ENCODE measurements around the gene GPR160. TPM values are rescaled to one million over a fixed set of nuclear protein-coding genes. Genes with fewer than 3 reads are reported as not detected.

Gene GPR160
- total and polyA plus RNA-seq, 2 of the 13 experiments (the other 11 are each of a cell fraction or from before 2014, with no cell fraction given): 12.1 to 23.2 TPM

GRCh38 chr3:170003881-170004356 is 33.9 kb upstream of the GPR160 start (continued):
- no peak for TF ChIP-seq E2F1 (CRISPR knock-in tag; IDR thresholded peaks at IDR 0.05)
- 0 out of 2 replicates have a peak, but pooled peaks have one; percentile 43 for TF ChIP-seq SNAPC5 (CRISPR knock-in tag; IDR thresholded peaks at IDR 0.05; ENCODE audit: borderline replicate concordance)
- TF ChIP-seq TGIF2 (CRISPR knock-in tag; IDR thresholded peaks at IDR 0.05): no peak
- TF ChIP-seq MYPOP (CRISPR knock-in tag; IDR thresholded peaks at IDR 0.05): peak; percentile 38; the same call in 1 of the 2 replicates
- TF ChIP-seq CAMTA2 (CRISPR knock-in tag; IDR thresholded peaks at IDR 0.05; ENCODE audit: borderline replicate concordance): no peak
- TF ChIP-seq MLX (CRISPR knock-in tag; IDR thresholded peaks at IDR 0.05): peak; percentile 34; the same call in 1 of the 2 replicates
- TF ChIP-seq ZNF3 (CRISPR knock-in tag; IDR thresholded peaks at IDR 0.05): no peak
- no peak for TF ChIP-seq AFF4 (CRISPR knock-in tag; IDR thresholded peaks at IDR 0.05)
- TF ChIP-seq CREM (IDR thresholded peaks at IDR 0.05): peak; percentile 55; the same call in 1 of the 2 replicates
- TF ChIP-seq CREM (CRISPR knock-in tag; IDR thresholded peaks at IDR 0.05): no peak
- TF ChIP-seq HOXA5 (CRISPR knock-in tag; IDR thresholded peaks at IDR 0.05): no peak
- peak; percentile 25; the same call in 1 of the 2 replicates for TF ChIP-seq ZFX (CRISPR knock-in tag; IDR thresholded peaks at IDR 0.05; ENCODE audit: low read depth)
- TF ChIP-seq ZNF562 (CRISPR knock-in tag; IDR thresholded peaks at IDR 0.05; ENCODE audit: borderline replicate concordance): no peak
- TF ChIP-seq ZNF512B (CRISPR knock-in tag; IDR thresholded peaks at IDR 0.05; ENCODE audit: borderline replicate concordance): no peak
- no peak for TF ChIP-seq TARDBP (CRISPR knock-in tag; IDR thresholded peaks at IDR 0.05)
- no peak for TF ChIP-seq BRCA1 (CRISPR knock-in tag; IDR thresholded peaks at IDR 0.05)
- TF ChIP-seq ZNF614 (CRISPR knock-in tag; IDR thresholded peaks at IDR 0.05; ENCODE audit: borderline replicate concordance): peak; percentile 86
- no peak for TF ChIP-seq NCOR1 (IDR thresholded peaks at IDR 0.05; ENCODE audit: borderline replicate concordance, low read length)
- no peak for TF ChIP-seq MEIS1 (CRISPR knock-in tag; IDR thresholded peaks at IDR 0.05; ENCODE audit: borderline replicate concordance)
